ENCODE measurements around the gene GLT6D1. TPM values are rescaled to one million over a fixed set of nuclear protein-coding genes. Genes with fewer than 3 reads are reported as not detected.

Gene GLT6D1
- total and polyA plus RNA-seq, 2 of the 13 experiments (the other 11 are each of a cell fraction or from before 2014, with no cell fraction given): not detected

GRCh38 chr9:135684691-135685090, 45.4 kb upstream of the GLT6D1 start (continued):
- no peak for TF ChIP-seq SRSF1 (optimal IDR thresholded peaks at IDR 0.05; ENCODE audit: low read depth, low read length)
- TF ChIP-seq EP300 (IDR thresholded peaks at IDR 0.05; ENCODE audit: low read depth in 2 of 2, low read length in 2 of 2): no peak
- TF ChIP-seq EP300 (CRISPR knock-in tag; IDR thresholded peaks at IDR 0.05; ENCODE audit: borderline replicate concordance): no peak
- TF ChIP-seq SAP130 (CRISPR knock-in tag; IDR thresholded peaks at IDR 0.05; ENCODE audit: low read depth): no peak
- no peak for TF ChIP-seq CSRNP2 (CRISPR knock-in tag; conservative IDR thresholded peaks at IDR 0.05; ENCODE audit: low read depth)
- no peak for TF ChIP-seq JUNB (CRISPR knock-in tag; IDR thresholded peaks at IDR 0.05; ENCODE audit: borderline replicate concordance)
- TF ChIP-seq SP5 (CRISPR knock-in tag; IDR thresholded peaks at IDR 0.05; ENCODE audit: borderline replicate concordance, low read depth): no peak
- TF ChIP-seq ZNF468 (CRISPR knock-in tag; IDR thresholded peaks at IDR 0.05): no peak
- TF ChIP-seq ZNF275 (CRISPR knock-in tag; IDR thresholded peaks at IDR 0.05; ENCODE audit: borderline replicate concordance): no peak

GRCh38 chr9:135683401-135684034, 44.2 kb upstream of the GLT6D1 start:
- in situ Hi-C loops (cut with HindIII; ENCODE audit: extremely low pct_ligation_motif_present, low pct_unique_long_range_greater_than_20kb): no loop called here
- no peak for TF ChIP-seq XBP1 (CRISPR knock-in tag; IDR thresholded peaks at IDR 0.05)
- TF ChIP-seq ESRRA (CRISPR knock-in tag; IDR thresholded peaks at IDR 0.05; ENCODE audit: low read depth): no peak
- no peak for TF ChIP-seq TCF7L2 (IDR thresholded peaks at IDR 0.05; ENCODE audit: low read depth, low read length)
- no peak for TF ChIP-seq RFXAP (CRISPR knock-in tag; IDR thresholded peaks at IDR 0.05; ENCODE audit: borderline replicate concordance)
- no peak for TF ChIP-seq ZNF225 (CRISPR knock-in tag; IDR thresholded peaks at IDR 0.05)
- no peak for TF ChIP-seq ZNF138 (CRISPR knock-in tag; IDR thresholded peaks at IDR 0.05; ENCODE audit: low read depth)
- no peak for TF ChIP-seq ARNT2 (CRISPR knock-in tag; IDR thresholded peaks at IDR 0.05; ENCODE audit: low read depth)
- no peak for TF ChIP-seq SP1 (IDR thresholded peaks at IDR 0.05)
- TF ChIP-seq SP1 (CRISPR knock-in tag; IDR thresholded peaks at IDR 0.05): no peak
- no peak for TF ChIP-seq ZNF329 (CRISPR knock-in tag; IDR thresholded peaks at IDR 0.05; ENCODE audit: low read depth)
- TF ChIP-seq HOXA5 (CRISPR knock-in tag; IDR thresholded peaks at IDR 0.05): no peak
- TF ChIP-seq ZNF17 (CRISPR knock-in tag; IDR thresholded peaks at IDR 0.05): no peak
- TF ChIP-seq ZNF230 (CRISPR knock-in tag; IDR thresholded peaks at IDR 0.05): no peak

More at GRCh38 chr9:135683401-135684034, 44.2 kb upstream of the GLT6D1 start:
- Histone ChIP-seq H2AFZ (ENCODE audit: low read length) (no peak overlapping the region), H3K4me1 (ENCODE audit: insufficient read depth, low read length) (no peaks in the 10 kb centered on the region), H4K20me1 (ENCODE audit: insufficient read depth, low read length) (peaks cover 2% of the 10 kb centered on the region; the same call in 1 of the 2 replicates), H3K9ac (ENCODE audit: insufficient read depth, low read depth, low read length) (no peak overlapping the region), H3K27ac (ENCODE audit: extremely low read length, insufficient read depth, low read length) (no peak overlapping the region), H3K4me3 (replicated peaks in 1 of 3; ENCODE audit: insufficient read depth in 1 of 3, low read depth in 2 of 3, low read length in 3 of 3) (no peak overlapping the region), H3K4me2 (ENCODE audit: low read depth, low read length) (no peak overlapping the region), H3K27me3 (ENCODE audit: control insufficient read depth in 1 of 2, insufficient read depth in 2 of 2, low read length in 2 of 2) (peaks cover 17 to 69% of the 10 kb centered on the region in 2 experiments; a peak in 4 of 5 replicates), H3K9me3 (ENCODE audit: low read length) (no peaks in the 10 kb centered on the region), H3K36me3 (replicated peaks in 1 of 2; ENCODE audit: control insufficient read depth in 1 of 2, insufficient read depth in 2 of 2, low read length in 2 of 2) (no peaks in the 10 kb centered on the region), H3K79me2 (ENCODE audit: insufficient read depth, low read length) (no peaks in the 10 kb centered on the region)
- WGBS (ENCODE audit: low lambda C conversion rate): 46% methylated on average over 2 of the region's 15 CpGs
- FAIRE-seq (no peak), ATAC-seq (no peak), DNase-seq (ENCODE audit: low spot score) (no peak)
- BruUV-seq (replicated peaks): no TSS peak
- ChIA-PET POLR2A (no interaction called here), CTCF (ENCODE audit: low intra/inter-chr PET ratio, low total read pairs) (no interaction called here)
- intact Hi-C loops (cut with micrococcal nuclease; ENCODE audit: unreplicated experiment): no loop called here
